Panc1 (cell line): ENCODE results near the gene OAS3.

Source experiments
- CTCF ChIP-seq: fragments of 450-650 bp; IDR thresholded peaks from 2 replicates; pipeline ENCODE4 v1.5.1; 2017; ENCODE audit warnings: mild to moderate bottlenecking
- POLR2AphosphoS5 ChIP-seq: IDR thresholded peaks from 2 replicates; pipeline ENCODE4 v1.6.1; 2012; ENCODE audit warnings: mild to moderate bottlenecking, low read depth, low read length, moderate library complexity
- REST ChIP-seq, 2 experiments: IDR thresholded peaks; 2 replicates each; pipeline ENCODE4 v1.6.1; 2011 to 2012; ENCODE audit warnings: low read depth in 2 of 2, control low read depth in 1 of 2, low read length in 1 of 2, mild to moderate bottlenecking in 1 of 2, moderate library complexity in 1 of 2; ENCODE audit not compliant: insufficient read depth in 1 of 2
- SIN3A ChIP-seq: IDR thresholded peaks from 2 replicates; pipeline ENCODE4 v1.6.1; 2012; ENCODE audit warnings: low read depth, mild to moderate bottlenecking, low read length, moderate library complexity, borderline replicate concordance; ENCODE audit not compliant: insufficient read depth
- TCF7L2 ChIP-seq: IDR thresholded peaks from 2 replicates; pipeline ENCODE4 v1.6.1; 2011; ENCODE audit warnings: mild to moderate bottlenecking, low read depth, low read length, inconsistent platforms

- TF ChIP-seq CTCF (no peak), REST (IDR thresholded peaks at IDR 0.05; ENCODE audit: insufficient read depth in 1 of 2, low read depth in 2 of 2, low read length in 1 of 2) (no peak), SIN3A (no peak), POLR2AphosphoS5 (no peak), TCF7L2 (no peak)
Observed at GRCh38 chr12:113006206-113006605, 67.9 kb downstream of the OAS3 start.
